Bronchial epithelial cell (primary cell): ENCODE data around the gene SLC38A8. TPM values are rescaled to one million over a fixed set of nuclear protein-coding genes. Genes with fewer than 3 reads are reported as not detected.

Experiments used
- DNase-seq: peaks from one replicate; pipeline ENCODE4 v3.0.0-alpha.2; 2010; ENCODE audit warnings: low read depth
- FAIRE-seq: peaks from 2 replicates; lab custom pipeline; 2011; peaks lifted over from hg19 to GRCh38; lab: Jason Lieb, UNC
- H3K27me3 ChIP-seq: 2 replicates; pipeline ENCODE4 v1.5.1; 2011; ENCODE audit warnings: low read length; ENCODE audit not compliant: control insufficient read depth, insufficient read depth
- H3K36me3 ChIP-seq: 2 replicates; pipeline ENCODE4 v1.5.1; 2011; ENCODE audit warnings: low read length; ENCODE audit not compliant: control insufficient read depth, insufficient read depth
- H3K4me3 ChIP-seq: 2 replicates; pipeline ENCODE4 v1.5.1; 2011; ENCODE audit warnings: mild to moderate bottlenecking, low read depth, low read length, control low read depth
- total RNA-seq: library from RNA; depleted of rRNA; stranded (reverse); fragments of >200 nt; gene quantifications from 2 replicates; pipeline ENCODE4 v1.2.1, GENCODE V29; 2014
- TF ChIP-seq, protein P1 (sequence below): IDR thresholded peaks from 2 replicates; pipeline ENCODE4 v1.5.1; 2011; ENCODE audit warnings: mild to moderate bottlenecking, moderate library complexity, low read length, control low read depth, inconsistent platforms; ENCODE audit not compliant: insufficient read depth, severe bottlenecking

Gene SLC38A8
- total RNA-seq, 1 donor from 2014 or later = not detected

DNA sequence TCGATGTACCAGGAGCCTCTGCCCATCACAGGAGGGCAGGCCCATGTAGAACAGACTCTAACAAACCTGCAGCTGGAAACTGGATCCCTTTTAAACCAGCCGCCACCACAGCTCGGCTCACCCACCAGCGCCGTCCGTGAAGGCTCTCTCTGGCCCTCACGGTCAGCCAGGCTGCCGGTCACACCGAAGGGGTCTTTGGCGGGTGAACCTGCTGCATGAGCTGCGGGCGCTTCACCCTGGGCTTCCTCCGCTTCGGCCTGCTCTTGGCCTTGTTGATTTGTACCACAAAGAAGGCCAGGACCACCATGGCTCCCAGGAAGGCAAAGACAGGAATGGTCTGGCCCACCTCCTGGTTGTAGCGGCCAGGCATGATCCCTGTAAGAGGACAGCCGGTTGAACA lies 11.7 kb upstream of the SLC38A8 start:
- no peak for DNase-seq
- TF ChIP-seq, protein P1, sequence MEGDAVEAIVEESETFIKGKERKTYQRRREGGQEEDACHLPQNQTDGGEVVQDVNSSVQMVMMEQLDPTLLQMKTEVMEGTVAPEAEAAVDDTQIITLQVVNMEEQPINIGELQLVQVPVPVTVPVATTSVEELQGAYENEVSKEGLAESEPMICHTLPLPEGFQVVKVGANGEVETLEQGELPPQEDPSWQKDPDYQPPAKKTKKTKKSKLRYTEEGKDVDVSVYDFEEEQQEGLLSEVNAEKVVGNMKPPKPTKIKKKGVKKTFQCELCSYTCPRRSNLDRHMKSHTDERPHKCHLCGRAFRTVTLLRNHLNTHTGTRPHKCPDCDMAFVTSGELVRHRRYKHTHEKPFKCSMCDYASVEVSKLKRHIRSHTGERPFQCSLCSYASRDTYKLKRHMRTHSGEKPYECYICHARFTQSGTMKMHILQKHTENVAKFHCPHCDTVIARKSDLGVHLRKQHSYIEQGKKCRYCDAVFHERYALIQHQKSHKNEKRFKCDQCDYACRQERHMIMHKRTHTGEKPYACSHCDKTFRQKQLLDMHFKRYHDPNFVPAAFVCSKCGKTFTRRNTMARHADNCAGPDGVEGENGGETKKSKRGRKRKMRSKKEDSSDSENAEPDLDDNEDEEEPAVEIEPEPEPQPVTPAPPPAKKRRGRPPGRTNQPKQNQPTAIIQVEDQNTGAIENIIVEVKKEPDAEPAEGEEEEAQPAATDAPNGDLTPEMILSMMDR = no peak
- H3K36me3 ChIP-seq = peaks cover 33% of the 10 kb centered on the region

DNA sequence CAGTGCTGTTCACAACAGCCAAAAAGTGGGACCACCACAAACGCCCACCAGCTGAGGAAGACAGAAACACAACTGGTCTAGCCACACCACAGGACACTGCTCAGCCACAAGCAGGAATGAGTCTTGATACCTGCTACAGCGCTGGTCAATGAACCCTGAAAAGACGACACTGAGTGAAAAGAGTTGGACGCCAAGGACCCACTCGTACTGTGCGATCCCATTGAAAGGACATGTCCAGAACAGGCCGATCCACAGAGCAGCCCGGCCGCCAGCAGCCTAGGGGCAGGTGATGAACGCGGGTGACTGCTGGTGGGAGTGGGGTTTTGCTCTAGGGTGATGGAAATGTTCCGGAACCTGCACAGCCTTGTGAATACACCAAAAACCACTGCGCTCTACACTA lies 10.6 kb upstream of the SLC38A8 start:
- no peak for FAIRE-seq
- Histone ChIP-seq H3K4me3 (no peak overlapping the region), H3K36me3 (peaks cover 29% of the 10 kb centered on the region), H3K27me3 (no peaks in the 10 kb centered on the region)
- TF ChIP-seq, protein P1 = no peak
- no peak for DNase-seq

More for the DNA sequence above, 11.7 kb upstream of the SLC38A8 start:
- FAIRE-seq = no peak
- no peaks in the 10 kb centered on the region for H3K27me3 ChIP-seq
- H3K4me3 ChIP-seq = no peak overlapping the region

DNA sequence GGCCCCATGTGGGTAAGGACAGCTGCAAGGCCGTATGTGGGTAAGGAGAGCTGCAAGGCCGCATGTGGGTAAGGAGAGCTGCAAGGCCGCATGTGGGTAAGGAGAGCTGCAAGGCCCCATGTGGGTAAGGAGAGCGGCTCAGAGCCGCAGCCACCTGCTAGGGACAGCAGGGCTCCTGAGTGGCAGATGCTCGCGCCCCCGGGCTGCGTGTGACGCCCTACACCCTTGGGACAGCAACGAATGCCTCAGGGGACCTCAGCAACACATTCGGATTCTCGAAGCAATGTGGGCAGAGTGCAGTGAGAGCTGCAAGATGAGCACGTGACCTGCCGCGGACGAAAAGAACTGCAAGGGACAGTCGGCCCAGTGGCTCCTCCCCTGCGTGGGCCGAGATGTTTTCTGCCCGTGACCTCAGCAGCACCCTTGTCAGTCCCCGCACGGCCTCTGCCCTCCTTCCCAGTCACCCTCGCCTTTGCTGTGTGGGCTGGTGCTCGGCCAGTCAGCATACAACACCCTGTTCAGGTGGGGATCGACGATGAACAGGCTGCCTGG lies 9.6 kb upstream of the SLC38A8 start:
- no peak for DNase-seq
- FAIRE-seq = no peak
- Histone ChIP-seq H3K4me3 (no peak overlapping the region), H3K27me3 (no peaks in the 10 kb centered on the region), H3K36me3 (peaks cover 24% of the 10 kb centered on the region)
- TF ChIP-seq, protein P1 = no peak

DNA sequence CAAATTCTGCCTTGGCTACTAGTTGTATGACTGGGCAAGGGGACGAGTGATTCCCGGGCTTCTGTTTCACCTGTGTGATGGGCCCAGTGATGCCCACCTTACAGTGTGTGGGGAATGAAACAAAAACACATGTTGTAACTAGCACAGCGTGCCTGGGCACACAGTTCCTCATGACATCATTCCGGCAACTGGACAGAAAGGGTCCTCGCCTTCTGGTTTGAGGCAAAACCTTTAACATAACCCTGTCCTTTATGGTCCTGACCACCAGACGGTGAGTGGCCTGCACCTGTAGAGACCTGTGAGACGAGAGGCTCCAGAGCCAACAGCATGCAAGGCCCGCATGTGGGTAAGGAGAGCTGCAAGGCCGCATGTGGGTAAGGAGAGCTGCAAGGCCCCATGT lies 7.7 kb upstream of the SLC38A8 start:
- DNase-seq = no peak
- Histone ChIP-seq H3K36me3 (peaks cover 18% of the 10 kb centered on the region), H3K27me3 (no peaks in the 10 kb centered on the region), H3K4me3 (no peak overlapping the region)
- TF ChIP-seq, protein P1 = no peak
- no peak for FAIRE-seq

DNA sequence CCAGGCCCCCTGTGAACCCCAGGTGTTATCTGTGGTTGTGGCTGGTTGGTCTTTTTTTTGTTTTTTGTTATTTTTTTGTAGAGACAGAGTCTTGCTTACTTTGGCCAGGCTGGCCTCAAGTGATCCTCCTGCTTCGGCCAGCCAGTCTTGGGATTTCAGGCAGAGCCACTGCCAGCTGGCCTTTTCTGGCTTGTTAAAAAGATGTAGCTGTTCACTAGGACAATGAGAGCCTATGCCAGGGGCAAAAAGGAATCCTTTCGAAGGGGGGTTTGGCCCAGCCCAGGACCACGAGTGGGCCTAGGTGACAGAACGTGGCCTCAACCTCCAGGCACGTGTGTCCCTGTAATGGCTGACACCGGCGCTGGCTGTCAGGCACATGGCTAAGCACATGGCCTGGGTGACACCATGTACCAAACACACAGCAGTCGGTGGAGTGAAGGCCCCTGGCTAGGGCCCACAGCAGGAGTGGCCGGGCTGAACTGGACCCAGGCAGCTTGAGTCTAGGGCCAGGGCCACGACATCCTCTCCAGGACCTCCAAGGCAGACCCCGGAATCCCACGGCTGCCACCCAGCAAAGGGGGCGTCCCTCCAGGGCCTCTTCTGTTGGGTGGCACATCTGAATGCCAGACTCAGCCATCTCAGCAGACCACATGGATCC lies 6.9 kb upstream of the SLC38A8 start:
- FAIRE-seq (peak; percentile 7), DNase-seq (no peak)
- H3K4me3 ChIP-seq = no peak overlapping the region
- peaks cover 3% of the 10 kb centered on the region for H3K27me3 ChIP-seq
- TF ChIP-seq, protein P1 = no peak
- peaks cover 12% of the 10 kb centered on the region for H3K36me3 ChIP-seq

DNA sequence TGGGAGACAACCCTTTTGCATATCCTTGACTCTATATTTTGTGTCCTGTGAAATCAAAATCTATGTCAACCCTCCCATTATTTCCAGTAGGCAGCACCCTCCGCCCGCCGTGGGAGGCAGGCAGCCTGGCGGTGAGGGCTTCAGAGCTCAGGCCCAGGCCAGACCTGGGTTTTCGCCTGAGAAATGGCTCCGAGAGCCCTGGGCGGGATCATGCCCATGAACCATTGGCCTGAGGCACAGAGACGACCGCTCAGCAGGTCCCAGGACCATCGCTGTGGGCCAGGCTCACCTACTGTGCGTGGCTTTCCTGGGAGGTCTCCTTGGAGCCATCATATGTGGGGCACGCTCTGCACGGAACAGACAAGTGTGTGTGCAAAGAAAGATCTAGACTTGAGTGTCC lies 6.3 kb upstream of the SLC38A8 start:
- Histone ChIP-seq H3K4me3 (no peak overlapping the region), H3K36me3 (peaks cover 8% of the 10 kb centered on the region), H3K27me3 (peaks cover 7% of the 10 kb centered on the region)
- DNase-seq (no peak), FAIRE-seq (no peak)
- TF ChIP-seq, protein P1 = no peak
